GM10248 (cell line): ENCODE measurements around the gene LY6G6C.
"Not testable (repeated sequence)": the region's sequence is repeated elsewhere in the genome, so short reads cannot be mapped to it uniquely, and the experiment has no call there.

Experiments used
- CTCF ChIA-PET: fragments of 300-600 bp; sonication (Branson Sonifier 250); formaldehyde crosslinking; extraction: SDS; loops from one replicate; lab custom pipeline; 2021; ENCODE audit warnings: antibody characterized with exemption; lab: Yijun Ruan, JAX
- POLR2A ChIA-PET: fragments of 350-650 bp; sonication (Branson Sonifier 250); formaldehyde crosslinking; extraction: SDS; loops from one replicate; lab custom pipeline; 2020; ENCODE audit warnings: antibody characterized with exemption; lab: Yijun Ruan, JAX
- DNase-seq: peaks from one replicate; pipeline ENCODE4 v3.0.0; 2012; ENCODE audit errors: extremely low spot score
- CTCF ChIP-seq: IDR thresholded peaks from 2 replicates; pipeline ENCODE4 v1.5.1; 2012; ENCODE audit warnings: mild to moderate bottlenecking, low read depth; ENCODE audit errors: extremely low read depth, missing control alignments, control extremely low read depth

The LY6G6C gene

GRCh38 chr6:31710523-31711219 lies 10.9 kb downstream of the LY6G6C start:
- no peak for DNase-seq
- CTCF ChIA-PET = interaction anchor here (1.5 to 4.3 kb wide), 4 partner anchors 15 to 119 kb away, joined by 4 to 14 read pairs (median 5); partner anchors contain the start of gene DDAH2
- POLR2A ChIA-PET = interaction anchor here (0.6 to 1.2 kb wide), 2 partner anchors 17 to 186 kb away, joined by 3 to 7 read pairs; no protein-coding TSS in a partner anchor
- TF ChIP-seq CTCF = no peak

- DNase-seq, POLR2A ChIA-PET: not testable (repeated sequence)
- CTCF ChIA-PET = interaction anchor here (1.6 to 4.3 kb wide), 2 partner anchors 11 to 20 kb away, joined by 3 to 14 read pairs; partner anchors contain the start of gene DDAH2
Measured at GRCh38 chr6:31709157-31709556, 12.4 kb downstream of the LY6G6C start.

GRCh38 chr6:31708224-31708623 lies 13.3 kb downstream of the LY6G6C start:
- no peak for TF ChIP-seq CTCF
- ChIA-PET CTCF (interaction anchor here (1.6 kb wide), 1 partner anchor 12 kb away, joined by 3 read pairs; no protein-coding TSS in a partner anchor), POLR2A (no interaction called here)
- DNase-seq = no peak

- DNase-seq = no peak
- CTCF ChIA-PET = interaction anchor here (2.1 kb wide), 1 partner anchor 62 kb away, joined by 8 read pairs; no protein-coding TSS in a partner anchor
- TF ChIP-seq CTCF = no peak
- POLR2A ChIA-PET = no interaction called here
Measured at GRCh38 chr6:31707701-31708100, 13.8 kb downstream of the LY6G6C start.

GRCh38 chr6:31706599-31706998 lies 14.9 kb downstream of the LY6G6C start, which contains the start of gene LY6G6F:
TSS of gene LY6G6F (plus strand) at chr6:31706866. CDS start at chr6:31706907, 41 bp downstream.
- ChIA-PET POLR2A (no interaction called here), CTCF (interaction anchor here (0.6 to 2.1 kb wide), 4 partner anchors 12 to 246 kb away, joined by 3 to 8 read pairs (median 4); no protein-coding TSS in a partner anchor)
- no peak for TF ChIP-seq CTCF
- DNase-seq = no peak

- no peak for TF ChIP-seq CTCF
- ChIA-PET POLR2A (interaction anchor here (0.6 kb wide), 1 partner anchor 540 kb away, joined by 3 read pairs; no protein-coding TSS in a partner anchor), CTCF (interaction anchor here (1.3 to 2.1 kb wide), 3 partner anchors 11 to 63 kb away, joined by 4 to 8 read pairs (median 5); no protein-coding TSS in a partner anchor)
- no peak for DNase-seq
Measured at GRCh38 chr6:31705931-31706330, 15.6 kb downstream of the LY6G6C start.
